Activated CD8-positive, alpha-beta T cell treated with anti-CD3 and anti-CD28 coated beads for 36 hours (primary cell): Measurements from ENCODE around the gene KRTAP4-2. TPM values are rescaled to one million over a fixed set of nuclear protein-coding genes. Genes with fewer than 3 reads are reported as not detected.
"Not testable (repeated sequence)": the region's sequence is repeated elsewhere in the genome, so short reads cannot be mapped to it uniquely, and the experiment has no call there.

Experiments
- ATAC-seq: fragments of 200-7000 bp; cut with Tn5 transposase; one replicate; pipeline ENCODE4 v1.10.0; 2021; ENCODE audit warnings: mild to moderate bottlenecking, moderate library complexity
- CTCF ChIA-PET: fragments of 350-600 bp; sonication (Branson Sonifier 250); formaldehyde crosslinking; loops from one replicate; lab custom pipeline; 2021; ENCODE audit warnings: antibody characterized with exemption; lab: Charles Lee
- POLR2A ChIA-PET: fragments of 350-600 bp; sonication (Branson Sonifier 250); formaldehyde crosslinking; loops from one replicate; lab custom pipeline; 2021; ENCODE audit warnings: antibody characterized with exemption; lab: Charles Lee
- DNase-seq: peaks from one replicate; pipeline ENCODE4 v3.0.0-alpha.2; 2020
- H3K27ac Mint-ChIP-seq: one replicate; pipeline ENCODE4 v1.8.0; 2021; ENCODE audit warnings: mild to moderate bottlenecking, mixed read lengths
- H3K27me3 Mint-ChIP-seq: one replicate; pipeline ENCODE4 v1.8.0; 2021; ENCODE audit warnings: mixed read lengths
- H3K36me3 Mint-ChIP-seq: one replicate; pipeline ENCODE4 v1.8.0; 2021; ENCODE audit warnings: low read depth, mixed read lengths
- H3K4me1 Mint-ChIP-seq: one replicate; pipeline ENCODE4 v1.8.0; 2021; ENCODE audit warnings: low read depth, mixed read lengths
- H3K4me3 Mint-ChIP-seq: one replicate; pipeline ENCODE4 v1.8.0; 2021; ENCODE audit warnings: mild to moderate bottlenecking, moderate library complexity, mixed read lengths
- H3K9me3 Mint-ChIP-seq: one replicate; pipeline ENCODE4 v1.8.0; 2021; ENCODE audit warnings: mixed read lengths
- CTCF ChIP-seq: fragments of 200-600 bp; IDR thresholded peaks from one replicate; pipeline ENCODE4 v1.8.0; 2022; ENCODE audit warnings: antibody characterized with exemption, mild to moderate bottlenecking
- intact Hi-C: fragments of 100-400 bp; cut with micrococcal nuclease; formaldehyde crosslinking; loops from one replicate; pipeline ENCODE4 v1.10.0; 2022
- total RNA-seq, 2 experiments: library from RNA; stranded (reverse); gene quantifications; one replicate each; pipeline ENCODE4 v1.2.3, GENCODE V29; 2021

Gene KRTAP4-2
- not detected for total RNA-seq

GRCh38 chr17:41177727-41178271 is at the start of gene KRTAP4-2:
TSS of gene KRTAP4-2 (minus strand) at chr17:41178221. CDS start at chr17:41178164, 57 bp downstream.
- no peak for DNase-seq
- intact Hi-C loops = no loop called here
- CTCF ChIA-PET = interaction anchor here (0.5 kb wide), 1 partner anchor 17 kb away, joined by 3 read pairs; no protein-coding TSS in a partner anchor
- H3K4me3 Mint-ChIP-seq = no peak within 1 kb of the TSS
- no peaks in the 10 kb centered on the region for H3K27me3 Mint-ChIP-seq
- TF ChIP-seq CTCF = no peak
- ATAC-seq = no peak
- POLR2A ChIA-PET = no interaction called here
- no peaks in the 10 kb centered on the region for H3K9me3 Mint-ChIP-seq
- no peaks in the 10 kb centered on the region for H3K4me1 Mint-ChIP-seq
- H3K36me3 Mint-ChIP-seq = no peaks in the 10 kb centered on the region
- no peak within 1 kb of the TSS for H3K27ac Mint-ChIP-seq

GRCh38 chr17:41226598-41227095 is 48.6 kb upstream of the KRTAP4-2 start, which contains the start of gene KRTAP9-2:
TSS of gene KRTAP9-2 (plus strand) at chr17:41226648. CDS start at chr17:41226655, 7 bp downstream.
- CTCF ChIA-PET, intact Hi-C loops, H3K4me1 Mint-ChIP-seq, H3K36me3 Mint-ChIP-seq, H3K27me3 Mint-ChIP-seq, H3K9me3 Mint-ChIP-seq, ATAC-seq, H3K4me3 Mint-ChIP-seq, DNase-seq, H3K27ac Mint-ChIP-seq, POLR2A ChIA-PET: not testable (repeated sequence)

GRCh38 chr17:41226051-41226450 is 48.0 kb upstream of the KRTAP4-2 start:
- H3K27me3 Mint-ChIP-seq = no peaks in the 10 kb centered on the region
- no peaks in the 10 kb centered on the region for H3K36me3 Mint-ChIP-seq
- ChIA-PET POLR2A (no interaction called here), CTCF (no interaction called here)
- DNase-seq (no peak), ATAC-seq (no peak)
- H3K9me3 Mint-ChIP-seq = no peaks in the 10 kb centered on the region
- no peak overlapping the region for H3K27ac Mint-ChIP-seq
- H3K4me1 Mint-ChIP-seq = no peaks in the 10 kb centered on the region
- no peak for TF ChIP-seq CTCF
- intact Hi-C loops = no loop called here
- H3K4me3 Mint-ChIP-seq = no peak overlapping the region

GRCh38 chr17:41223821-41224220 is 45.8 kb upstream of the KRTAP4-2 start:
- DNase-seq = no peak

GRCh38 chr17:41215681-41216080 is 37.7 kb upstream of the KRTAP4-2 start:
- Mint-ChIP-seq H3K36me3 (no peaks in the 10 kb centered on the region), H3K4me1 (peaks cover 5% of the 10 kb centered on the region), H3K4me3 (no peak overlapping the region), H3K27me3 (peaks cover 6% of the 10 kb centered on the region), H3K9me3 (peaks cover 8% of the 10 kb centered on the region), H3K27ac (no peak overlapping the region)
- ATAC-seq = no peak
- POLR2A ChIA-PET = no interaction called here
- no peak for TF ChIP-seq CTCF
- no peak for DNase-seq
- intact Hi-C loops = no loop called here
- CTCF ChIA-PET = no interaction called here

More at GRCh38 chr17:41223821-41224220, 45.8 kb upstream of the KRTAP4-2 start:
- Mint-ChIP-seq H3K36me3 (no peaks in the 10 kb centered on the region), H3K27me3 (no peaks in the 10 kb centered on the region), H3K27ac (no peak overlapping the region), H3K4me1 (no peaks in the 10 kb centered on the region), H3K9me3 (peaks cover 9% of the 10 kb centered on the region), H3K4me3 (no peak overlapping the region)
- intact Hi-C loops = no loop called here
- ATAC-seq = no peak
- CTCF ChIA-PET = no interaction called here
- POLR2A ChIA-PET = no interaction called here
- no peak for TF ChIP-seq CTCF
